ENCODE measurements around the gene ART5.

The ART5 gene

DNA sequence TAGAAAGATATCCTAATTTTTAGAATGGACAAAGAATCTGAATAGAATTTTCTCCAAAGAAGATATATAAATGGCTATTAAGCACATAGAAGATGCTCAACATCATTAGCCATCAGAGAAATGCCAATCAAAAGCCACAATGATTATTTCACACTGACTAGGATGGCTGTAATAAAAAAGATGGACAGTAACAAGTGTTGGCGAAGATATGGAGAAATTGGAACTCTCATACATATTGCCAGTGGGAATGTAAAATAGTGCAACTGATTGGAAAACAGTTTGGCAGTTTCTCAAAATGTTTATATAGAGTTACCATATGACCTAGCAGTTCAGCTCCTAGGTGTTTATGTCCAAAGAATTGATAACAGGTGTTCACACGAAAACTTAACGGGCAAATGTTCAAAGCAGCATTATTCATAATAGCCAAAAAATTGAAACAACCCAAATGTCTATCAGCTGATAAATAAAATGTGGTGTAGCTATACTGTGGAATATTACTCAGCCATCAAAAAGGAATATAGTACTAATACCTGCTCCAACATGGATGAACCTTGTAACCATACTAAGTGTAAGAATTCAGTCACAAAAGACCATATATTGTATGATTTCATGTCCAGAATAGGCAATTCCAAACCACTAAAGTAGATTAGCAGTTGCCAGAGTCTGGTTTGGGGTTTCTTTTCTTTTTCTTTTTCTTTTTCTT is 29.7 kb downstream of the ART5 start:
- TF ChIP-seq, protein P1, sequence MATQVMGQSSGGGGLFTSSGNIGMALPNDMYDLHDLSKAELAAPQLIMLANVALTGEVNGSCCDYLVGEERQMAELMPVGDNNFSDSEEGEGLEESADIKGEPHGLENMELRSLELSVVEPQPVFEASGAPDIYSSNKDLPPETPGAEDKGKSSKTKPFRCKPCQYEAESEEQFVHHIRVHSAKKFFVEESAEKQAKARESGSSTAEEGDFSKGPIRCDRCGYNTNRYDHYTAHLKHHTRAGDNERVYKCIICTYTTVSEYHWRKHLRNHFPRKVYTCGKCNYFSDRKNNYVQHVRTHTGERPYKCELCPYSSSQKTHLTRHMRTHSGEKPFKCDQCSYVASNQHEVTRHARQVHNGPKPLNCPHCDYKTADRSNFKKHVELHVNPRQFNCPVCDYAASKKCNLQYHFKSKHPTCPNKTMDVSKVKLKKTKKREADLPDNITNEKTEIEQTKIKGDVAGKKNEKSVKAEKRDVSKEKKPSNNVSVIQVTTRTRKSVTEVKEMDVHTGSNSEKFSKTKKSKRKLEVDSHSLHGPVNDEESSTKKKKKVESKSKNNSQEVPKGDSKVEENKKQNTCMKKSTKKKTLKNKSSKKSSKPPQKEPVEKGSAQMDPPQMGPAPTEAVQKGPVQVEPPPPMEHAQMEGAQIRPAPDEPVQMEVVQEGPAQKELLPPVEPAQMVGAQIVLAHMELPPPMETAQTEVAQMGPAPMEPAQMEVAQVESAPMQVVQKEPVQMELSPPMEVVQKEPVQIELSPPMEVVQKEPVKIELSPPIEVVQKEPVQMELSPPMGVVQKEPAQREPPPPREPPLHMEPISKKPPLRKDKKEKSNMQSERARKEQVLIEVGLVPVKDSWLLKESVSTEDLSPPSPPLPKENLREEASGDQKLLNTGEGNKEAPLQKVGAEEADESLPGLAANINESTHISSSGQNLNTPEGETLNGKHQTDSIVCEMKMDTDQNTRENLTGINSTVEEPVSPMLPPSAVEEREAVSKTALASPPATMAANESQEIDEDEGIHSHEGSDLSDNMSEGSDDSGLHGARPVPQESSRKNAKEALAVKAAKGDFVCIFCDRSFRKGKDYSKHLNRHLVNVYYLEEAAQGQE (IDR thresholded peaks at IDR 0.05; ENCODE audit: insufficient read depth in 1 of 2, low read depth in 2 of 2, low read length in 2 of 2): no peak
- TF ChIP-seq TAF1 (IDR thresholded peaks at IDR 0.05; ENCODE audit: borderline replicate concordance, insufficient read depth, low read length): no peak
- no peak for TF ChIP-seq SIN3A (IDR thresholded peaks at IDR 0.05; ENCODE audit: borderline replicate concordance, insufficient read depth, low read length)
- TF ChIP-seq FOXP2 (optimal IDR thresholded peaks at IDR 0.05; ENCODE audit: borderline replicate concordance, extremely low read depth, extremely low read length, insufficient read depth): no peak
- no peak for TF ChIP-seq POLR2AphosphoS5 (IDR thresholded peaks at IDR 0.05; ENCODE audit: low read depth, low read length)

DNA sequence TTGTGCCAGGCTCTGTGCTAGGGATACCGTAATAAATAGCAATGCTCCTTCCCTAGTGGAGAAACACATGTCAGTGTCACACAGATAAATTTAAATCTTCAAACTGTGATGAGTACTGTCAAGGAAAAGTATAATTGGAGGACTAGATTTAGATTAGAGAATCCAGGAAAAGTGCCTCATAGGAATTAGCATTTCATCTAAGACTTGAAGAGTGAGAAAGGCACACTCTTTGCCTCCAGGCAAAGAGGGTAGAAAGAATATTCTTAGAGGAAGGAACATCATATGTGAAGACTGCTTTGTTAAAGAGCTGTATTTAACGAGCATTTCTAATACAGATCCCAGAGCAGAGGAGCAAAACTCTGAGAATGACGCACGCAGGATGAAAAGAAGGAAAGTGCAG is 30.9 kb downstream of the ART5 start:
- TF ChIP-seq, protein P1 (IDR thresholded peaks at IDR 0.05; ENCODE audit: insufficient read depth in 1 of 2, low read depth in 2 of 2, low read length in 2 of 2): no peak
- TF ChIP-seq TAF1 (IDR thresholded peaks at IDR 0.05; ENCODE audit: borderline replicate concordance, insufficient read depth, low read length) (no peak), FOXP2 (optimal IDR thresholded peaks at IDR 0.05; ENCODE audit: borderline replicate concordance, extremely low read depth, extremely low read length, insufficient read depth) (no peak)

DNA sequence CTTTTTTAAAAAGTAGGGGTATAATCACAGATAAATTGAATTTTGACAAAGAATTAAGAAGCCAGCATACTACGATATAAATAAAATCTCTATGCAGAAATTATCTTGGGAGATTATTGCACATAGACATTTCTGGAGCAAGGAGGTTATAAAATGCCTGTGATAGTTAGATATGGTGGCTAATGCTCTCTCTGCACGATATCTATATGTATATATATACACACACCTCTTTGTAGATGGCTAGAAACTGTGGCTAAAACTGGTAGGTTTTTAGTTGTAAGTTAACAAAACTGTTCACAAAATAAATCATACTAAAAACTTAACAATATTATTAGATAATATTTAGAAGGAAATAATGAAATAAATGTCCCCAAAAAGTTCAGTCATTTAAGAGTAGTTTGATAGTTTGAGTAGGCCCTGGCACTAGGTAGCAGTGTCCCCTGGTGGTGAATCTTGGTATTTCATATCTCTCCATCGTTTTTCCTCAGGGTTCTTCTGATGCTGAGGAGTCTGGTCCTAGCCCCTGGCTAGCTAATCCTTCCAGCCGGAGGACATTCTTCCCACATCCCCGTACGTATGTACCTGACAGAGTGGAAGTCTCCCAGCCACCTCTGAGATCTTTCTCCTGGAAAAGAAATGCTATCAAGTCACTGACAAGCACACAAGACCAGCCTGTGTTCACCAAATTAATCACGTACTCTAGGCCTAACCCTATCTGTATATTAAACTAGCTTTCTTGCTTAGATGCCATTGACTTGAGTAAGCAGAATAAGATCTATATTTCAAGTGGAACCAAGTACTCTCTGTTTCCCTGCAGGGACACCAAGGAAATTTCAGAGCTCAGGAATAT is 32.2 kb downstream of the ART5 start:
- TF ChIP-seq FOXP2 (optimal IDR thresholded peaks at IDR 0.05; ENCODE audit: borderline replicate concordance, extremely low read depth, extremely low read length, insufficient read depth) (no peak), TAF1 (IDR thresholded peaks at IDR 0.05; ENCODE audit: borderline replicate concordance, insufficient read depth, low read length) (no peak), POLR2AphosphoS5 (IDR thresholded peaks at IDR 0.05; ENCODE audit: low read depth, low read length) (no peak), SIN3A (IDR thresholded peaks at IDR 0.05; ENCODE audit: borderline replicate concordance, insufficient read depth, low read length) (no peak)
- TF ChIP-seq, protein P1 (IDR thresholded peaks at IDR 0.05; ENCODE audit: insufficient read depth in 1 of 2, low read depth in 2 of 2, low read length in 2 of 2): no peak

GRCh38 chr11:3605771-3606203 is 36.0 kb downstream of the ART5 start:
- TF ChIP-seq SIN3A (IDR thresholded peaks at IDR 0.05; ENCODE audit: borderline replicate concordance, insufficient read depth, low read length) (no peak), TAF1 (IDR thresholded peaks at IDR 0.05; ENCODE audit: borderline replicate concordance, insufficient read depth, low read length) (no peak), FOXP2 (optimal IDR thresholded peaks at IDR 0.05; ENCODE audit: borderline replicate concordance, extremely low read depth, extremely low read length, insufficient read depth) (no peak), POLR2AphosphoS5 (IDR thresholded peaks at IDR 0.05; ENCODE audit: low read depth, low read length) (no peak)
- TF ChIP-seq, protein P1 (IDR thresholded peaks at IDR 0.05; ENCODE audit: insufficient read depth in 1 of 2, low read depth in 2 of 2, low read length in 2 of 2): no peak
